ENCODE results near the gene TBL1X.
"Not testable (repeated sequence)": the region's sequence is repeated elsewhere in the genome, so short reads cannot be mapped to it uniquely, and the experiment has no call there.

The TBL1X gene

DNA sequence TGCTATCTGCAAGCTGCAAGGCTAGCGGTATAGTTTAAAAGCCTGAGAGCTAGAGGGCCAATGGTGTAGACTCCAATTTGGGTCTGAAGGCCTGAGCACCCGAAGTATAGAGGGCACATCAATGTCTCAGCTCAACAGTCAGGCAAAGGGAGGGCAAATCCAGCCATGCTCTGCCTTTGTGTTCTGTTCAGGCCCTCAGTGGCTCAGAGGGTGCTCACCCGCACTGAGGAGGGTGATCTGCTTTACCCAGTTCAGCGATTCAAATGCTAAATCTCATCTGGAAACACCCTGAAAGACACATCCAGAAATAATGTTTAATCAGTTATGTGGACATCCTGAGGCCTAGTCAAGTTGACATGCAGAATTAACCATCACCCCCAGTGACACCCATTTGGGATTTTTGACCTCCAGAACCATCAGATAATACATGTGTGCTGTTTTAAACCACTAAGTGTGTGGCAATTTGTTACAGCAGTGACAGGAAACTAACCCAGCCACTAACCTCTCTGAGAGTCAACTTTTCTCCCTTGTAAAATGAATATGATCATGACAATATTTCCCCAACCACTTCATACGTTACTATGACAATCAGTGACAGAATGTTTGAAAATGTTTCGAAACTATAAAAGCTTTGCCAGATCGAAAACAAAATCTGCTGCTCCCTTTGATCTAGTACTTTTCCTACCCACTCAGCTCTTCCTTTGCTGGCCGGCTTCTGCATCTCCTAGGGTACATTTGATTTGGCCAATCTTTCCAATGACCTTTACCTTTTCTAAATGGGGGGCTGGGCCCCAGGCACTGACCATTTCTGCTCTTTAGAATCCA, 8.4 kb upstream of the TBL1X start:
- no peak overlapping the region for H3K4me3 ChIP-seq (ENCODE audit: low read depth, low read length)
- no peaks in the 10 kb centered on the region for H3K4me1 ChIP-seq
- no peaks in the 10 kb centered on the region for H3K9me3 ChIP-seq
- no peak for DNase-seq
- no peaks in the 10 kb centered on the region for H3K36me3 ChIP-seq
- TF ChIP-seq, protein P1, sequence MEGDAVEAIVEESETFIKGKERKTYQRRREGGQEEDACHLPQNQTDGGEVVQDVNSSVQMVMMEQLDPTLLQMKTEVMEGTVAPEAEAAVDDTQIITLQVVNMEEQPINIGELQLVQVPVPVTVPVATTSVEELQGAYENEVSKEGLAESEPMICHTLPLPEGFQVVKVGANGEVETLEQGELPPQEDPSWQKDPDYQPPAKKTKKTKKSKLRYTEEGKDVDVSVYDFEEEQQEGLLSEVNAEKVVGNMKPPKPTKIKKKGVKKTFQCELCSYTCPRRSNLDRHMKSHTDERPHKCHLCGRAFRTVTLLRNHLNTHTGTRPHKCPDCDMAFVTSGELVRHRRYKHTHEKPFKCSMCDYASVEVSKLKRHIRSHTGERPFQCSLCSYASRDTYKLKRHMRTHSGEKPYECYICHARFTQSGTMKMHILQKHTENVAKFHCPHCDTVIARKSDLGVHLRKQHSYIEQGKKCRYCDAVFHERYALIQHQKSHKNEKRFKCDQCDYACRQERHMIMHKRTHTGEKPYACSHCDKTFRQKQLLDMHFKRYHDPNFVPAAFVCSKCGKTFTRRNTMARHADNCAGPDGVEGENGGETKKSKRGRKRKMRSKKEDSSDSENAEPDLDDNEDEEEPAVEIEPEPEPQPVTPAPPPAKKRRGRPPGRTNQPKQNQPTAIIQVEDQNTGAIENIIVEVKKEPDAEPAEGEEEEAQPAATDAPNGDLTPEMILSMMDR (IDR thresholded peaks at IDR 0.05; ENCODE audit: low read depth, low read length), result no peak
- H3K27me3 ChIP-seq, result no peaks in the 10 kb centered on the region

DNA sequence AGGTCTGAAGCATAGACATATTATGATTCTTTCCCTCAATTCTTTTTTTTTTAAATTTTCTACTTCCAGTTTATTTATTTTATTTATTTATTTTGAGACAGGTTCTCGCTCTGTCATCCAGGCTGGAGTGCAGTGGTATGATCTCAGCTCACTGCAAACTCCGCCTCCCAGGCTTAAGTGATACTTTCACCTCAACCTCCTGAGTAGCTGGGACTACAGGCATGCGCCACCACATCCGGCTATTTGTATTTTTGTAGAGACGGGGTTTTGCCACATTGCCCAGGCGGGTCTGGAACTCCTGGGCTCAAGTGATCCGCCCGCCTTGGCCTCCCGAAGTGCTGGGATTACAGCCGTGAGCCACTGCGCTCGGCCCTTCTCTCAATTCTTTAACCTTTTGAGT, 6.8 kb upstream of the TBL1X start:
- H3K9me3 ChIP-seq; DNase-seq; H3K4me3 ChIP-seq (ENCODE audit: low read depth, low read length); H3K4me1 ChIP-seq; H3K27me3 ChIP-seq; H3K36me3 ChIP-seq: not testable (repeated sequence)

DNA sequence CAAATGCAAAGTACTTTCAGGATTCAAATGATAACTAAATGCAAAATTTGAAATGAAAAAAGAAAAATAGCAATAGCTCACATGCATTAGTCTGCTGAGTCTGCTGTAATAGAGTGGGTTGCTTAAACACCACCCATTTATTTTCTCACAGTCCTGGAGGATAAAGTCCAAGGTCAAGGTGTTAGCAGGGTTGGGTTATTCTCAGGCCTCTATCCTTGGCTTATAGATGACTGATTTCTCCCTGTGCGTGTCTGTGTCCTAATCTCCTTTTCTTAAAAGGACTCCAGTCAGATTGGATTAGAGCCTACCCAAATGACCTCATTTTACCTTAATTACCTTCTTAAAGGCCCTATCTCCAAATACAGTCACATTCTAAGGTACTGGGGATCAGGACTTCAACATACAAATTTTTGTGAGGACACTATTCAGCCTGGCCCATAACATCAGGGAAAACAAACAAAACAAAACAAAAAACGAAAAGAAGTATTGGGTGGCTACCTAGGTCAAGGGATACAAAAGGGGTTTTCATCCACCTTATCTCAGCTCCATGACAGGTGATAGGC, 6.3 kb upstream of the TBL1X start:
- TF ChIP-seq, protein P1 (IDR thresholded peaks at IDR 0.05; ENCODE audit: low read depth, low read length), result no peak
- DNase-seq, result no peak
- H3K4me1 ChIP-seq, result 0 out of 2 replicates have a peak, but pooled peaks cover 4% of the 10 kb centered on the region
- H3K4me3 ChIP-seq (ENCODE audit: low read depth, low read length), result no peak overlapping the region
- no peaks in the 10 kb centered on the region for H3K9me3 ChIP-seq
- H3K27me3 ChIP-seq, result no peaks in the 10 kb centered on the region
- H3K36me3 ChIP-seq, result no peaks in the 10 kb centered on the region

DNA sequence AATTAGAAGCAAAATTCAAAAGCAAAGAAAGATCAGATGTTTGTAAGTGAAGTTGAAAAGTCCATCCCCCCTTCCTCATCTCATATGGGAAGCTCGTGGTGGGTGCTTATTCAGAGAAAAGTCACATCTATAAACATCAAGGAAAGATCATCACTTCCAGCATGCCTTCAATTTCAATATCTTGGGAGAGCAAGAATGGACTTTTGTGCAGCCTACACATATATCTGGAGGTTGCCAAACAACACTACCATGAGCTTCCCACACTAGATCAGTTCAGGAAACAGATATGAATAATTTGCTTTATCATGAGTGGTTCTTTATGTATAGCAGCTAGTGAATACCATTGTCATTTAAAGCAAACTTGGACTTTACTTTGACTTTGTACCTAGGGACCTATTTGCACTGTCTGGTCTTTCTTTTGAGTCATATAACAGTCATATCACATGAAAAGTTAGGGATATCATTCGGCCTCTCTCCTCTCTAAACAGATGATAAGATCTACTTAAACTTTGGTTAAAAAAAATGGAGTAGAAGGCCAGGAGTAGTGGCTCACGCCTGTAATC, 5.6 kb upstream of the TBL1X start:
- Histone ChIP-seq H3K4me3 (ENCODE audit: low read depth, low read length) (no peak overlapping the region), H3K9me3 (no peaks in the 10 kb centered on the region), H3K36me3 (no peaks in the 10 kb centered on the region), H3K27me3 (no peaks in the 10 kb centered on the region), H3K4me1 (0 out of 2 replicates have a peak, but pooled peaks cover 4% of the 10 kb centered on the region)
- TF ChIP-seq, protein P1 (IDR thresholded peaks at IDR 0.05; ENCODE audit: low read depth, low read length), result no peak
- no peak for DNase-seq

DNA sequence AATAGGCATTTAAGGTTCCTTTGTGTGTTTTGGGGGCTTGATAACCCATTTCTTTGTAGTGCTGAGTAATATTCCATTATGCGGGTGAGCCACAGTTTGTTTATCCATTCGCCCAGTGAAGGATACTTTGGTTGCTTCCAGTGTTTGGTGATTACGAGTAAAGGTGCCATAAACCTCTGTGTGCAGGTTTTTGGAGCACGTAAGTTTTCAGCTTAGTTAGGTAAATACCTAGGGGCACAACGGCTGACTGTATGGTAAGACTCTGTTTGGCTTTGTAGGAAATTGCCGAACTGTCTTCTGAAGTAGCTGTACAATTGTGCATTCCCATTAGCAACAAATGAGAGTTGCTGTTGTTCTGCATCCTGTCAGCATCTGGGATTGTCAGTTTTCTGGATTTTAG, 3.8 kb upstream of the TBL1X start:
- TF ChIP-seq, protein P1 (IDR thresholded peaks at IDR 0.05; ENCODE audit: low read depth, low read length), result no peak
- no peaks in the 10 kb centered on the region for H3K36me3 ChIP-seq
- H3K27me3 ChIP-seq, result no peaks in the 10 kb centered on the region
- no peak overlapping the region for H3K4me3 ChIP-seq (ENCODE audit: low read depth, low read length)
- H3K4me1 ChIP-seq, result 0 out of 2 replicates have a peak, but pooled peaks cover 4% of the 10 kb centered on the region
- no peak for DNase-seq
- no peaks in the 10 kb centered on the region for H3K9me3 ChIP-seq

DNA sequence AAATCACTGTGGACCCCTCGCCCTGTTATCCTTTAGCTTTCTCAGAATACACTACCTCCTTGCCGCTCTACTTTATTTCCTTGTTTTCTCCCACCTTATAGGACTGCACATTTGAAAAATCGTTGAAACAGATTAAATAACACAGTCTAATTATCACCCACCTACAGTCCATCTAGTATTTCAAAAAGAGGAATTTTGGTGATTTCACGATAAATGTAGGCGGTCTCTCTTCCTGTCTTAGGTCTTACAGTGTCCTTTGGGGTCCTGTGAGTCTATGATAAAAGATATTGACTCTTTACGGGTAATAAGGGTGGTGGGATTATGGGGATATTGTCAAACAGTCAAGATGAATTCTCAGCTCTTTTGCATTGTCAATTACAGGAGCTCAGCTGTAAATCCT, 2.4 kb upstream of the TBL1X start:
- Histone ChIP-seq H3K4me1 (0 out of 2 replicates have a peak, but pooled peaks cover 4% of the 10 kb centered on the region), H3K27me3 (no peaks in the 10 kb centered on the region), H3K36me3 (no peaks in the 10 kb centered on the region), H3K9me3 (no peaks in the 10 kb centered on the region), H3K4me3 (ENCODE audit: low read depth, low read length) (no peak overlapping the region)
- TF ChIP-seq, protein P1 (IDR thresholded peaks at IDR 0.05; ENCODE audit: low read depth, low read length), result no peak
- no peak for DNase-seq

All from BE2C (cell line).